GM23338 (cell line): ENCODE measurements around the gene MDM2. TPM values are rescaled to one million over a fixed set of nuclear protein-coding genes. Genes with fewer than 3 reads are reported as not detected.

Experiments
- ATAC-seq: fragments of 200-7000 bp; cut with Tn5 transposase; 3 replicates; pipeline ENCODE4 v1.9.1; 2020
- DNase-seq: peaks from one replicate; pipeline ENCODE4 v3.0.0-alpha.2; 2015; ENCODE audit warnings: low spot score
- H2AFZ ChIP-seq: fragments of 200-600 bp; sonication (generic); 2 replicates; pipeline ENCODE4 v1.8.0; 2016; ENCODE audit warnings: antibody characterized with exemption, mild to moderate bottlenecking, moderate library complexity
- H3F3A ChIP-seq: fragments of 200-600 bp; sonication (generic); replicated peaks from 2 replicates; pipeline ENCODE4 v1.8.0; 2017; ENCODE audit warnings: antibody characterized with exemption, mixed run types, low read depth
- H3K27ac ChIP-seq: fragments of 200-600 bp; sonication (generic); 2 replicates; pipeline ENCODE4 v1.6.1; 2016; ENCODE audit warnings: low read depth
- H3K27me3 ChIP-seq: fragments of 200-600 bp; sonication (generic); 2 replicates; pipeline ENCODE4 v1.8.0; 2016; ENCODE audit warnings: mild to moderate bottlenecking, mixed run types, moderate library complexity; ENCODE audit not compliant: insufficient read depth
- H3K36me3 ChIP-seq: fragments of 200-600 bp; sonication (generic); 2 replicates; pipeline ENCODE4 v1.8.0; 2016; ENCODE audit warnings: mild to moderate bottlenecking; ENCODE audit not compliant: insufficient read depth
- H3K4me1 ChIP-seq: fragments of 200-600 bp; sonication (generic); 2 replicates; pipeline ENCODE4 v1.8.0; 2016; ENCODE audit warnings: mild to moderate bottlenecking, moderate library complexity; ENCODE audit not compliant: insufficient read depth
- H3K4me2 ChIP-seq: fragments of 200-600 bp; sonication (generic); 2 replicates; pipeline ENCODE4 v1.7.1; 2017; ENCODE audit warnings: mixed run types
- H3K4me3 ChIP-seq: fragments of 200-600 bp; sonication (generic); 2 replicates; pipeline ENCODE4 v1.6.1; 2016; ENCODE audit warnings: mixed run types
- H3K79me2 ChIP-seq: fragments of 200-600 bp; sonication (generic); replicated peaks from 2 replicates; pipeline ENCODE4 v1.8.0; 2017; ENCODE audit warnings: mild to moderate bottlenecking; ENCODE audit not compliant: insufficient read depth
- H3K9me2 ChIP-seq: fragments of 200-600 bp; sonication (generic); 2 replicates; pipeline ENCODE4 v1.8.0; 2017; ENCODE audit not compliant: insufficient read depth
- H4K20me1 ChIP-seq: fragments of 200-600 bp; sonication (generic); replicated peaks from 2 replicates; pipeline ENCODE4 v1.8.0; 2017; ENCODE audit warnings: mild to moderate bottlenecking; ENCODE audit not compliant: insufficient read depth
- H3K27ac Mint-ChIP-seq: 2 replicates; pipeline ENCODE4 v1.8.0; 2020; ENCODE audit warnings: inconsistent platforms, mild to moderate bottlenecking, moderate library complexity, mixed read lengths
- H3K27me3 Mint-ChIP-seq: 3 replicates; pipeline ENCODE4 v1.8.0; 2022; ENCODE audit warnings: low read depth, mild to moderate bottlenecking, moderate library complexity, mixed read lengths, inconsistent platforms; ENCODE audit not compliant: insufficient read depth, poor library complexity
- H3K36me3 Mint-ChIP-seq: 3 replicates; pipeline ENCODE4 v1.8.0; 2021; ENCODE audit warnings: low read depth, mild to moderate bottlenecking, inconsistent platforms, moderate library complexity, mixed read lengths
- H3K4me1 Mint-ChIP-seq: 3 replicates; pipeline ENCODE4 v1.8.0; 2020; ENCODE audit warnings: mild to moderate bottlenecking, inconsistent platforms, mixed read lengths
- H3K4me3 Mint-ChIP-seq: 3 replicates; pipeline ENCODE4 v1.8.0; 2021; ENCODE audit warnings: moderate library complexity, mild to moderate bottlenecking, inconsistent platforms, mixed read lengths
- H3K9me3 Mint-ChIP-seq: 3 replicates; pipeline ENCODE4 v1.8.0; 2020; ENCODE audit warnings: moderate library complexity, mild to moderate bottlenecking, inconsistent platforms, mixed read lengths
- CREB1 ChIP-seq: fragments of 250-450 bp; sonication (Bioruptor Pico); IDR thresholded peaks from 2 replicates; pipeline ENCODE4 v1.5.0; 2020; ENCODE audit warnings: low read depth, mild to moderate bottlenecking, moderate library complexity
- EZH2 ChIP-seq: fragments of 200-600 bp; sonication (generic); IDR thresholded peaks from one replicate; pipeline ENCODE4 v1.8.0; 2017; ENCODE audit warnings: antibody characterized with exemption, mild to moderate bottlenecking, low read depth; ENCODE audit not compliant: unreplicated experiment
- EZH2phosphoT487 ChIP-seq: fragments of 200-600 bp; sonication (generic); IDR thresholded peaks from one replicate; pipeline ENCODE4 v1.8.1; 2018; ENCODE audit warnings: antibody characterized with exemption; ENCODE audit not compliant: unreplicated experiment
- JUNB ChIP-seq: IDR thresholded peaks from one replicate; pipeline ENCODE4 v1.6.1; 2016; ENCODE audit warnings: antibody characterized with exemption; ENCODE audit not compliant: unreplicated experiment
- POLR2AphosphoS5 ChIP-seq: IDR thresholded peaks from 2 replicates; pipeline ENCODE4 v1.6.1; 2016; ENCODE audit warnings: antibody characterized with exemption, low read depth
- ZNF114 ChIP-seq: fragments of 250-450 bp; sonication (Bioruptor Pico); IDR thresholded peaks from 2 replicates; pipeline ENCODE4 v1.5.0; 2020; ENCODE audit warnings: mild to moderate bottlenecking, moderate library complexity
- ZNF331 ChIP-seq: fragments of 250-450 bp; sonication (Bioruptor Pico); IDR thresholded peaks from 2 replicates; pipeline ENCODE4 v1.5.0; 2020; ENCODE audit warnings: low read depth, mild to moderate bottlenecking, moderate library complexity
- polyA plus RNA-seq: library from polyadenylated mRNA; unstranded; fragments of >200 nt; fragmentation: Nextera tagmentation; extraction: Ambion mirVana; gene quantifications from 2 replicates; pipeline ENCODE4 v1.2.1, GENCODE V29; 2016
- total RNA-seq: library from RNA; depleted of rRNA; stranded (reverse); fragments of >200 nt; shearing (Covaris generic); gene quantifications from 2 replicates; pipeline ENCODE4 v1.2.3, GENCODE V29; 2014
- TF ChIP-seq, protein P1 (sequence below), 2 experiments: fragments of 200-600 bp in 1 of 2; sonication (generic) in 1 of 2; conservative IDR thresholded peaks; 2 replicates each; pipeline versions ENCODE4 v1.5.1 to v1.6.1; 2016 to 2017; ENCODE audit warnings: antibody characterized with exemption in 2 of 2, low read depth in 2 of 2, mild to moderate bottlenecking in 2 of 2, moderate library complexity in 1 of 2
- TF ChIP-seq, protein P2 (sequence below): IDR thresholded peaks from one replicate; pipeline ENCODE4 v1.6.1; 2018; ENCODE audit warnings: antibody characterized with exemption; ENCODE audit not compliant: unreplicated experiment
- TF ChIP-seq, protein P3 (sequence below): IDR thresholded peaks from 2 replicates; pipeline ENCODE4 v1.6.1; 2016; ENCODE audit warnings: antibody characterized with exemption
- TF ChIP-seq, protein P4 (sequence below): fragments of 250-450 bp; sonication (Bioruptor Pico); IDR thresholded peaks from 2 replicates; pipeline ENCODE4 v1.5.0; 2020; ENCODE audit warnings: mild to moderate bottlenecking, moderate library complexity

The MDM2 gene
- total and polyA plus RNA-seq, 2 experiments from 2014 or later: 105 to 136 TPM

DNA sequence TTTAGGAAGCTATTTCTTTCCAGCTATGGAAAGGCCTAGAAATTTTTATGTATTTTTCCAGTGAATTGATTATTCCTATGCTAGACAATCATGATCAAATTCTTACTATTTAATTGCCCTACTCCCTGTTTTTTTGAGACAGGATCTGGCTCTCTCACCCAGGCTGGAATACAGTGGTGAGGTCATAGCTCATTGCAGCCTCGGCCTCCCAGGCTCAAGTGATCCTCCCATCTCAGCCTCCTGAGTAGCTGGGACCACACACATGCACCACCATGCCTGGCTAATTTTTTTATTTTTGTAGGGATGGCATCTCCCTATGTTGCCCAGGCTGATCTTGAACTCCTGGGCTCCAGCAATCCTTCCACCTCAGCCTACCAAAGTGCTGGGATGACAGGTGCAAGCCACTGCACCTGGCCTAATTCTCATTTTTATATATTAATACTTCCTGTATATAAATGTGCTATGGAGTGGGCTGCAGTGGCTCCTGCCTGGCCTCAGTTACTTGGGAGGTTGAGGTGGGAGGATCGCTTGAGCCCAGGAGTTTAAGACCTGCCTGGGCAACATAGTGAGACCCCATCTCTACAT, 16.0 kb upstream of the MDM2 start:
- Histone ChIP-seq H4K20me1 (no peaks in the 10 kb centered on the region), H3K27ac (no peak overlapping the region), H3K36me3 (no peaks in the 10 kb centered on the region), H2AFZ (no peak overlapping the region), H3F3A (no peaks in the 10 kb centered on the region), H3K4me2 (no peak overlapping the region), H3K79me2 (no peaks in the 10 kb centered on the region), H3K4me3 (no peak overlapping the region), H3K4me1 (no peaks in the 10 kb centered on the region), H3K27me3 (no peaks in the 10 kb centered on the region), H3K9me2 (no peaks in the 10 kb centered on the region; the same call in 1 of the 2 replicates)
- TF ChIP-seq ZNF331 (no peak), POLR2AphosphoS5 (no peak), EZH2 (no peak), CREB1 (CRISPR knock-in tag) (no peak), EZH2phosphoT487 (no peak), ZNF114 (CRISPR knock-in tag) (no peak), JUNB (no peak)
- TF ChIP-seq, protein P1, sequence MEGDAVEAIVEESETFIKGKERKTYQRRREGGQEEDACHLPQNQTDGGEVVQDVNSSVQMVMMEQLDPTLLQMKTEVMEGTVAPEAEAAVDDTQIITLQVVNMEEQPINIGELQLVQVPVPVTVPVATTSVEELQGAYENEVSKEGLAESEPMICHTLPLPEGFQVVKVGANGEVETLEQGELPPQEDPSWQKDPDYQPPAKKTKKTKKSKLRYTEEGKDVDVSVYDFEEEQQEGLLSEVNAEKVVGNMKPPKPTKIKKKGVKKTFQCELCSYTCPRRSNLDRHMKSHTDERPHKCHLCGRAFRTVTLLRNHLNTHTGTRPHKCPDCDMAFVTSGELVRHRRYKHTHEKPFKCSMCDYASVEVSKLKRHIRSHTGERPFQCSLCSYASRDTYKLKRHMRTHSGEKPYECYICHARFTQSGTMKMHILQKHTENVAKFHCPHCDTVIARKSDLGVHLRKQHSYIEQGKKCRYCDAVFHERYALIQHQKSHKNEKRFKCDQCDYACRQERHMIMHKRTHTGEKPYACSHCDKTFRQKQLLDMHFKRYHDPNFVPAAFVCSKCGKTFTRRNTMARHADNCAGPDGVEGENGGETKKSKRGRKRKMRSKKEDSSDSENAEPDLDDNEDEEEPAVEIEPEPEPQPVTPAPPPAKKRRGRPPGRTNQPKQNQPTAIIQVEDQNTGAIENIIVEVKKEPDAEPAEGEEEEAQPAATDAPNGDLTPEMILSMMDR (conservative IDR thresholded peaks at IDR 0.05; ENCODE audit: low read depth in 2 of 2): no peak
- TF ChIP-seq, protein P2, sequence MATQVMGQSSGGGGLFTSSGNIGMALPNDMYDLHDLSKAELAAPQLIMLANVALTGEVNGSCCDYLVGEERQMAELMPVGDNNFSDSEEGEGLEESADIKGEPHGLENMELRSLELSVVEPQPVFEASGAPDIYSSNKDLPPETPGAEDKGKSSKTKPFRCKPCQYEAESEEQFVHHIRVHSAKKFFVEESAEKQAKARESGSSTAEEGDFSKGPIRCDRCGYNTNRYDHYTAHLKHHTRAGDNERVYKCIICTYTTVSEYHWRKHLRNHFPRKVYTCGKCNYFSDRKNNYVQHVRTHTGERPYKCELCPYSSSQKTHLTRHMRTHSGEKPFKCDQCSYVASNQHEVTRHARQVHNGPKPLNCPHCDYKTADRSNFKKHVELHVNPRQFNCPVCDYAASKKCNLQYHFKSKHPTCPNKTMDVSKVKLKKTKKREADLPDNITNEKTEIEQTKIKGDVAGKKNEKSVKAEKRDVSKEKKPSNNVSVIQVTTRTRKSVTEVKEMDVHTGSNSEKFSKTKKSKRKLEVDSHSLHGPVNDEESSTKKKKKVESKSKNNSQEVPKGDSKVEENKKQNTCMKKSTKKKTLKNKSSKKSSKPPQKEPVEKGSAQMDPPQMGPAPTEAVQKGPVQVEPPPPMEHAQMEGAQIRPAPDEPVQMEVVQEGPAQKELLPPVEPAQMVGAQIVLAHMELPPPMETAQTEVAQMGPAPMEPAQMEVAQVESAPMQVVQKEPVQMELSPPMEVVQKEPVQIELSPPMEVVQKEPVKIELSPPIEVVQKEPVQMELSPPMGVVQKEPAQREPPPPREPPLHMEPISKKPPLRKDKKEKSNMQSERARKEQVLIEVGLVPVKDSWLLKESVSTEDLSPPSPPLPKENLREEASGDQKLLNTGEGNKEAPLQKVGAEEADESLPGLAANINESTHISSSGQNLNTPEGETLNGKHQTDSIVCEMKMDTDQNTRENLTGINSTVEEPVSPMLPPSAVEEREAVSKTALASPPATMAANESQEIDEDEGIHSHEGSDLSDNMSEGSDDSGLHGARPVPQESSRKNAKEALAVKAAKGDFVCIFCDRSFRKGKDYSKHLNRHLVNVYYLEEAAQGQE: no peak
- TF ChIP-seq, protein P3, sequence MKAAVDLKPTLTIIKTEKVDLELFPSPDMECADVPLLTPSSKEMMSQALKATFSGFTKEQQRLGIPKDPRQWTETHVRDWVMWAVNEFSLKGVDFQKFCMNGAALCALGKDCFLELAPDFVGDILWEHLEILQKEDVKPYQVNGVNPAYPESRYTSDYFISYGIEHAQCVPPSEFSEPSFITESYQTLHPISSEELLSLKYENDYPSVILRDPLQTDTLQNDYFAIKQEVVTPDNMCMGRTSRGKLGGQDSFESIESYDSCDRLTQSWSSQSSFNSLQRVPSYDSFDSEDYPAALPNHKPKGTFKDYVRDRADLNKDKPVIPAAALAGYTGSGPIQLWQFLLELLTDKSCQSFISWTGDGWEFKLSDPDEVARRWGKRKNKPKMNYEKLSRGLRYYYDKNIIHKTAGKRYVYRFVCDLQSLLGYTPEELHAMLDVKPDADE: no peak
- TF ChIP-seq, protein P4, sequence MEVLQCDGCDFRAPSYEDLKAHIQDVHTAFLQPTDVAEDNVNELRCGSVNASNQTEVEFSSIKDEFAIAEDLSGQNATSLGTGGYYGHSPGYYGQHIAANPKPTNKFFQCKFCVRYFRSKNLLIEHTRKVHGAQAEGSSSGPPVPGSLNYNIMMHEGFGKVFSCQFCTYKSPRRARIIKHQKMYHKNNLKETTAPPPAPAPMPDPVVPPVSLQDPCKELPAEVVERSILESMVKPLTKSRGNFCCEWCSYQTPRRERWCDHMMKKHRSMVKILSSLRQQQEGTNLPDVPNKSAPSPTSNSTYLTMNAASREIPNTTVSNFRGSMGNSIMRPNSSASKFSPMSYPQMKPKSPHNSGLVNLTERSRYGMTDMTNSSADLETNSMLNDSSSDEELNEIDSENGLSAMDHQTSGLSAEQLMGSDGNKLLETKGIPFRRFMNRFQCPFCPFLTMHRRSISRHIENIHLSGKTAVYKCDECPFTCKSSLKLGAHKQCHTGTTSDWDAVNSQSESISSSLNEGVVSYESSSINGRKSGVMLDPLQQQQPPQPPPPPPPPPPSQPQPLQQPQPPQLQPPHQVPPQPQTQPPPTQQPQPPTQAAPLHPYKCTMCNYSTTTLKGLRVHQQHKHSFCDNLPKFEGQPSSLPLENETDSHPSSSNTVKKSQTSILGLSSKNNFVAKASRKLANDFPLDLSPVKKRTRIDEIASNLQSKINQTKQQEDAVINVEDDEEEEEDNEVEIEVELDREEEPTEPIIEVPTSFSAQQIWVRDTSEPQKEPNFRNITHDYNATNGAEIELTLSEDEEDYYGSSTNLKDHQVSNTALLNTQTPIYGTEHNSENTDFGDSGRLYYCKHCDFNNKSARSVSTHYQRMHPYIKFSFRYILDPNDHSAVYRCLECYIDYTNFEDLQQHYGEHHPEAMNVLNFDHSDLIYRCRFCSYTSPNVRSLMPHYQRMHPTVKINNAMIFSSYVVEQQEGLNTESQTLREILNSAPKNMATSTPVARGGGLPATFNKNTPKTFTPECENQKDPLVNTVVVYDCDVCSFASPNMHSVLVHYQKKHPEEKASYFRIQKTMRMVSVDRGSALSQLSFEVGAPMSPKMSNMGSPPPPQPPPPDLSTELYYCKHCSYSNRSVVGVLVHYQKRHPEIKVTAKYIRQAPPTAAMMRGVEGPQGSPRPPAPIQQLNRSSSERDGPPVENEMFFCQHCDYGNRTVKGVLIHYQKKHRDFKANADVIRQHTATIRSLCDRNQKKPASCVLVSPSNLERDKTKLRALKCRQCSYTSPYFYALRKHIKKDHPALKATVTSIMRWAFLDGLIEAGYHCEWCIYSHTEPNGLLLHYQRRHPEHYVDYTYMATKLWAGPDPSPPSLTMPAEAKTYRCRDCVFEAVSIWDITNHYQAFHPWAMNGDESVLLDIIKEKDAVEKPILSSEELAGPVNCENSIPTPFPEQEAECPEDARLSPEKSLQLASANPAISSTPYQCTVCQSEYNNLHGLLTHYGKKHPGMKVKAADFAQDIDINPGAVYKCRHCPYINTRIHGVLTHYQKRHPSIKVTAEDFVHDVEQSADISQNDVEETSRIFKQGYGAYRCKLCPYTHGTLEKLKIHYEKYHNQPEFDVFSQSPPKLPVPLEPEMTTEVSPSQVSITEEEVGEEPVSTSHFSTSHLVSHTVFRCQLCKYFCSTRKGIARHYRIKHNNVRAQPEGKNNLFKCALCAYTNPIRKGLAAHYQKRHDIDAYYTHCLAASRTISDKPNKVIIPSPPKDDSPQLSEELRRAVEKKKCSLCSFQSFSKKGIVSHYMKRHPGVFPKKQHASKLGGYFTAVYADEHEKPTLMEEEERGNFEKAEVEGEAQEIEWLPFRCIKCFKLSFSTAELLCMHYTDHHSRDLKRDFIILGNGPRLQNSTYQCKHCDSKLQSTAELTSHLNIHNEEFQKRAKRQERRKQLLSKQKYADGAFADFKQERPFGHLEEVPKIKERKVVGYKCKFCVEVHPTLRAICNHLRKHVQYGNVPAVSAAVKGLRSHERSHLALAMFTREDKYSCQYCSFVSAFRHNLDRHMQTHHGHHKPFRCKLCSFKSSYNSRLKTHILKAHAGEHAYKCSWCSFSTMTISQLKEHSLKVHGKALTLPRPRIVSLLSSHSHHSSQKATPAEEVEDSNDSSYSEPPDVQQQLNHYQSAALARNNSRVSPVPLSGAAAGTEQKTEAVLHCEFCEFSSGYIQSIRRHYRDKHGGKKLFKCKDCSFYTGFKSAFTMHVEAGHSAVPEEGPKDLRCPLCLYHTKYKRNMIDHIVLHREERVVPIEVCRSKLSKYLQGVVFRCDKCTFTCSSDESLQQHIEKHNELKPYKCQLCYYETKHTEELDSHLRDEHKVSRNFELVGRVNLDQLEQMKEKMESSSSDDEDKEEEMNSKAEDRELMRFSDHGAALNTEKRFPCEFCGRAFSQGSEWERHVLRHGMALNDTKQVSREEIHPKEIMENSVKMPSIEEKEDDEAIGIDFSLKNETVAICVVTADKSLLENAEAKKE (CRISPR knock-in tag): no peak
- DNase-seq (no peak), ATAC-seq (no peak)
- no peaks in the 10 kb centered on the region for H3K9me3 Mint-ChIP-seq
- no peak overlapping the region for H3K4me3 Mint-ChIP-seq
- no peak overlapping the region for H3K27ac Mint-ChIP-seq
- peaks cover 4% of the 10 kb centered on the region for H3K27me3 Mint-ChIP-seq
- H3K4me1 Mint-ChIP-seq: peaks cover 12% of the 10 kb centered on the region
- no peaks in the 10 kb centered on the region for H3K36me3 Mint-ChIP-seq
